HT1080 (cell line): ENCODE measurements around the gene RAB7A. TPM values are rescaled to one million over a fixed set of nuclear protein-coding genes. Genes with fewer than 3 reads are reported as not detected.
A peak's percentile ranks its signal among the peaks of the same experiment; 100 is the strongest.

Experiments used
- DNase-seq: peaks from one replicate; pipeline ENCODE4 v3.0.0-alpha.2; 2015; ENCODE audit warnings: low read depth
- small RNA-seq: library from RNA; depleted of rRNA; stranded (forward); fragments of <200 nt; gene quantifications from one replicate; pipeline ENCODE3, GENCODE V24; 2014
- total RNA-seq: library from RNA; depleted of rRNA; stranded (reverse); fragments of >200 nt; shearing (Covaris generic); gene quantifications from 2 replicates; pipeline ENCODE4 v1.2.3, GENCODE V29; 2014; rRNA removed

Gene RAB7A
- total RNA-seq, 1 experiment from 2014 or later, result 196 TPM

DNA sequence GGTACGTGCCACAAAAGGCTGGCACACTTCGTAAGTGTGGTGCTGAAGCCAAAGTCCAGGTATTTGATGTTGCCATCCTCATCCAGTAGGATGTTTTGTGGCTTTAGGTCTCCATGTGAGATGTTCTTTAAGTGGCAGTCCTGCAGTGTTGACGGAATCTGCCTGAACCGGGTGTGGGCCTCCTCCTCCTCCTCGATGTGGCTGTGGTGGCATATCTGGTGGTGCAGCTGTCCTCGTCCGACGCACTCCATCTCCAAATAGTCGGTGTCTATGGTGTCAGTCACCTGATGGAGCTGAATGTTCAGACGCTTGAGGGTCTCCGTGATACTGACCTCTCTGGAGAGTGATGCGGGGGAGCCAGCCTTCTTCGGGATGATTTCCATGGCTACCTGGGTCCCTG lies 123.0 kb downstream of the RAB7A start:
- DNase-seq, result no peak

- DNase-seq, result no peak
Measured at GRCh38 chr3:128849911-128850455, 124.0 kb downstream of the RAB7A start.

- no peak for DNase-seq
Measured at GRCh38 chr3:128850544-128850943, 124.6 kb downstream of the RAB7A start.

DNA sequence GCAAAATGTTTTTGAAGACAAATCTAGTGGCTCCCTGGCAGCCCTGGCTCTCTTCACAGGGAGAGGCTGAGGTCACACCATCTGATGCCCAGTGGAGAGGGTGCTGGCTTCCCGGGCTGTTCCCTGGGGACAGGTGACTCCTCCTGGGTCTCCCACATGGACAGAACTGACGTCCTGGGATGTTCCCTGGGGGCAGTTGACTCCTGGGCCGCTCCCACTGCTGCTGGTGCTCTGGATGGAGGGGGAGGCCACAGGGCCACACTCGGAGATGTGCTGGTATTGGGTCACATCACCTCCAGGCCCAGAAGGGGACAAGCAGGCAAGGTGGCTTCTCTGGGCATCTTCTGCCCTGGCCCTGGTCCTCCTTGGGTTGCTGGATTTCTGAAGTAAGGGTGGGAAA lies 125.6 kb downstream of the RAB7A start:
- no peak for DNase-seq

DNA sequence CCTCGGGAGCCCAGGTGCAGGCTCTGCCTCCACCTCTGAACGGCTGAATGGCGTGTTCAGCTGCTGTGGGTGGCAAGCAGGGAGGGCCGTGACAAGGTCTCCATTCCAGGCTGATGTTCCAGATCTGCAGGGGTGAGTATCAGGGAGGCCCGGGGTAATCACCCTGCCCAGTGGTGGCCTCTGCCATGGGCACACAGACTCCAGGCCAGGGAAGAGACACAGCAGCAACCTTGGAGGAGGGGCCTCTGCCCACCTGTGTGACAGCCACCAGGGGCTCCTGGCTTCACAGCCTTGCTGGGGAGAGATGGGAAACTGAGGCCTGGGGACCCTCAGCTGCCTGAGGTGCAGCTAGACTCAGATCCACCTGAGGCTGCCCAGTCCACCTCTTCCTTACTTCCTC lies 127.8 kb downstream of the RAB7A start:
- no peak for DNase-seq

DNA sequence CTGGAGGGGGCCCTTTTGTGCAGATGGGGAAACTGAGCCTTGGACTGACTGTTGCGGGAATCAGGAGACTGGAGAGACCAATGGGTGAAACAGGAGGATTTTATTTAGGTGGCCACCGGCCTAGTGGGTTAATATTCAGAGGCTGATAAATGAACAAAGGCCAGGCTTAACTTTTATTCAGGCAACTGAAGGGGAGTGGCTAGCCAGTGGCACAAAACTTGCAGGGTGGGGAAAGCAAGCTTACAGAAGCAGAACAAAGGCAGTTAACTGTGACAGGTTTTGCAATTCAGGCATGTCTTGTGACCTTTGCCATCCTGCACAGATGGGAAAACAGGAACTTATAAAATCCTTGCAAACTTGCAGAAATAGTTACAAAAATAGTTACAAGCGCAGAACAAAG lies 128.5 kb downstream of the RAB7A start:
- DNase-seq, result no peak

GRCh38 chr3:128855569-128855968 lies 129.6 kb downstream of the RAB7A start:
- DNase-seq, result no peak

DNA sequence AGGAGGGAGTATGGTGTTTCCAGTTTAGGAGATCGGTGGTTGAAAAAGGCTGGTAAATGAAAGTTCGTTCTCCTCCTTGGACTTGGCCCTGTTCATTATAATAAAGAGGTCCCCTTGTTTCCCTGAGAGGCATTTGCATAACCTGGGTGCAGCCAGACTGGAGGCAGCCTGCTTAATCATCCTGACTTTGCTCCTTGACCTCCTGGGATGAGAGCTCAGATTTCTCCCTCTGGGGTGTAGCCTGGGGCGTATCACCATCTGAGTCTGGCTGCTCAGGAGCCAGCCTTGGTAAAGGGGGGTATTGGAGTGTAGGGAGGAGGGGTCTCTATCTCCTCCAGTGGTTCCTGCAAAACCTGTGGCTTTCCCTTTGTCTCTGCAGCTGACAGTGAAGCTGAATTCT lies 132.2 kb downstream of the RAB7A start:
- DNase-seq, result no peak

DNA sequence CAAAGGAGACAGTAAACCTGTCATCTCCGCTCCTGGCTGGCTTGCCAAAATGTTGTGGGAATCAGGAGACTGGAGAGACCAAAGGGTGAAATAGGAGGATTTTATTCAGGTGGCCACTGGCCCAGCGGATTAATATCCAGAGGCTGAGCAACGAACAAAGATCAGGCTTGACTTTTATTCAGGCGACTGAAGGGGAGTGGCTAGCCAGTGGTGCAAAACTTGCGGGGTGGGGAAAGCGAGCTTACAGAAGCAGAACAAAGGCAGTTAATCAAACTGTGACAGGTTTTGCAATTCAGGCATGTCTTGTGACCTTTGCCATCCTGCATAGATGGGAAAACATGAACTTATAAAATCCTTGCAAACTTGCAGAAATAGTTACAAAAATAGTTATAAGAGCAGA lies 133.6 kb downstream of the RAB7A start:
- peak; percentile 35 for DNase-seq

- DNase-seq, result no peak
Measured at GRCh38 chr3:128861491-128861890, 135.5 kb downstream of the RAB7A start.

- DNase-seq, result no peak
Measured at GRCh38 chr3:128863560-128863959, 137.6 kb downstream of the RAB7A start.

Small RNA genes lying within 50 kb of the gene (small RNA-seq; reads per million reads assigned to genes)
- 0.34 reads per million, percentile 38 among the genes with 10 or more reads in this experiment for gene RF00399

Other genes starting within 250 kb of the RAB7A start
- 0.50 and 1.6 TPM in 2 replicates for gene GATA2, start 233.0 kb upstream of the RAB7A start, total RNA-seq
- 477 and 524 TPM in 2 replicates for gene RPN1, start 75.4 kb upstream of the RAB7A start, total RNA-seq
- gene ACAD9, start 153.4 kb downstream of the RAB7A start, total RNA-seq, result 47.1 and 61.0 TPM in 2 replicates